Activated CD4-positive, alpha-beta T cell treated with anti-CD3 and anti-CD28 coated beads for 48 hours (primary cell): ENCODE data around the gene ITGB1BP2.
"Not testable (repeated sequence)": the region's sequence is repeated elsewhere in the genome, so short reads cannot be mapped to it uniquely, and the experiment has no call there.

Experiments
- DNase-seq: peaks from one replicate; pipeline ENCODE4 v3.0.0-alpha.2; 2020

ITGB1BP2 gene

DNA sequence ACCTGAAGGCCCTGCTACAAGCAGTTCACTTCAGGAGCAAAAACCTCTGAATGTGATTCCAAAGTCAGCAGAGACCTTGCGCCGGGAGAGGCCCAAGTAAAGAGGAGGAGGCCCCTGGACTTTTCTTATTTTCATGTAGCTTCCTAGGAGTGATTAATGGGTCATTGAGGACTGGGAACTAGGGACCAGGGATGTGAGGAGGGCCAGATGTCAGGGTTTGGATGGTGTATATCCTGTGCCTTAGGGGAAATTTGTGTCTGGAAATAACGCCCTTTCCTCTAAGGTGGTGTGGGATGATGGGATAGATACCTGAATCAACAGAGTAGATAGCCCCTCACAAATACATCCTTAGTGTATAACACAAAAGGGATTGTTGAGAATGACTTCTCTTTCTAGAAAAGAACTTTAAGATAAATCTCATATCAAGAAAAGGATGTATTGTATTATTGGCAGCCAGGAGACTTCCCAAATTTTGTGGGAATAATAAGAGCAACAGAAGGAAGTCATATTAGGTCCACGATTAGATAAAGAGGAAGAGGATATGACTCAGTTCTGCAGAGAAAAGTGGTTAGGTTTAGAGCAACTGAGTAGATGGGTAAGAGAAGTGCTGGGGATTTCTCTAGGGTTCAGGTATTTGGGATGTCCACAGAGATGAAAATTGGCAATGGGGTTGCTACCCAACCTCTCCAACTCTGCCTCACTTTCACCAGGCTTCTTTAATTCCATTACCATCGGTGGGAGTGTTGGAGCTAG lies 1.1 kb downstream of the ITGB1BP2 start:
- DNase-seq = no peak

GRCh38 chrX:71304561-71304960 lies 3.0 kb downstream of the ITGB1BP2 start:
- no peak for DNase-seq

- no peak for DNase-seq
Measured at GRCh38 chrX:71315917-71316316, 14.4 kb downstream of the ITGB1BP2 start.

DNA sequence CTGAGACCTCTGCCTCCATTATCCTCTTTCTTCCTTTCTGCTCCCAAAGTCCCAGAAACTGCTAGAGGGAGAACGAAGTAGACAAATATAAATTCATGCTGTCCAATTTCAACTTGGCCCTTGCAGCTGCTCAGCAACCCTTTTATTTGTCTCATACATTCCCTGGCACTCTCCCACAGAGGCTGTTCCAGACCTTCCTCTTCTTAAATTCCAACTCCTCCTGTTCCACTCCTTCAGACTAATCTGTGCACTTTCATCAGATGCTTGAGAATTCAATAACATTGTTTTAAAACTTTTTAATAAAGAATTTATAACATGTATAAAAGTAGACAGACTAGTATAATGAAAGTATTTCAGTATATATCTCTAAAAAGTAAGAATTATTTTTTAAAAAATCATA lies 15.4 kb downstream of the ITGB1BP2 start:
- not testable (repeated sequence) for DNase-seq

DNA sequence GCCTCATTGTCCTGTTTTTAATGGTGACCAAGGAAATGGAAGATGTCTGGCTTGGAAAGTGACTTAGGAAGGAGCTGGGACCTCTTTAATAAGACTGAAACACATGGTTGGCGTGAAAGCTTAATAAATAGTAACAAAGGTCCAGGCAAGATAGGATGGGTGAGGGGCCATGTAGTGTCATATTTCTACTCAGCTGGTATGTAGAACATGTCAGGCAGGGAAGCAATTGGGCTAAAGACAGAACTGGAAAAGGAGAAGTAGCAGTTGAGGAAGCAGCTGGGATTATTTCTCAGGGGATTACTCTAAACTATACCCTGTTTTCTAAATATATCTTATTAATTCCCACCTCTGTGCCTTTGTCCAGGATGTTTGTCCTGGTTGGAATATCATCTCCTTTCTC lies 18.6 kb downstream of the ITGB1BP2 start:
- no peak for DNase-seq

GRCh38 chrX:71321731-71322130 lies 20.2 kb downstream of the ITGB1BP2 start:
- no peak for DNase-seq

DNA sequence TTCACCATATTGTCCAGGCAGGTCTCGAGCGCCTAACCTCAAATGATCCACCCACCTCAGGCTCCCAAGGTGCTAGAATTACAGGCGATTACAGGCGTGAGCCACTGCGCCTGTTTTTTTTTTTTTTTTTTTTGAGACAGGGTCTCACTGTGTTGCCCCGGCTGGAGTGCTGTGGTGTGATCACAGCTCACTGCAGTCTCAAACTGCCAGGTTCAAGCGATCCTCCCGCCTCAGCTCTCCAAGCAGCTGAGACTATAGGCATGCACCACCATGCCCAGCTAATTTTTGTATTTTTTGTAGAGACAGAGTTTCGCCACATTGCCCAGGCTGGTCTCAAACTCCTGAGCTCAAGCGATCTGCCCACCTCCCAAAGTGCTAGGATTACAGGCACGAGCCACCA lies 22.9 kb downstream of the ITGB1BP2 start:
- not testable (repeated sequence) for DNase-seq

DNA sequence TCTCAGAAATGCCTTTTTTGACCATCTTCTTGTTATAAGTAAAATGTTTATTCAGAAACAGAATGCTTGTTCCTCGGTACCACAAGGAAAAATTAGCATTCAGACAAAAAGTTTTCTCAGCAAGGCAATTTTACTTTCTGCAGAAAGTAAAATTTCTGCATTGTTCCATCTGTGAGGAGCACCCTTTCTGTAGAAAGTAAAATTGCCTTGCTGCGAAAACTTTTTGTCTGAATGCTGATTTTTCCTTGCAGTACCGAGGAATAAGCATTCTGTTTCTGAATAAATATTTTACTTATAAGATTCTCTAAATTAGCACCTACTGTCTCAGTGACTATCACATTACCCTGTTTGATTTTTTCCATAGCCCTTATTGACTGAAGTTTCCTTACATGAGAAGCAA lies 24.8 kb downstream of the ITGB1BP2 start:
- no peak for DNase-seq

DNA sequence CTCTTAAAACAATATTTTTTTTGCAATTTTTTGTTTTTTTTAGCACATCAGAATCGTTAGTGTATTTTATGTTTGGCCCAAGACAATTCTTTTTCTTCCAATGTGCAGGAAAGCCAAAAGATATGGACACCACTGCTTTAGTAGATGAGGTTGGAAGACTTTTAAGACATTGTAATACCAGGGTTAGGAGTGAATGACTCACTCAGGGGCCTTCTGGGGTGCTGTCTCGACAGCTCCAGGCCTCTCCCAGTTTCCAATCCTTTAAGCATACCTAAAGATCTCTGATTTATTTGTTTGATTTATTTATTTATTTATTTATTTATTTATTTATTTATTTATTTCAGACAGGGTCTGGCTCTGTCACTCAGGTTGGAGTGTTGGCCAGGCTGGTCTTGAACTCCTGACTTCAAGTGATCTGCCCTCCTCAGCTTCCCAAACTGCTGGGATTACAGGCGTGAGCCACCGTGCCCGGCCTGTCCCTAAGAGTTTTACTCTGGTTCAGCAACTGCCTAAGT lies 47.7 kb downstream of the ITGB1BP2 start:
- DNase-seq = not testable (repeated sequence)

DNA sequence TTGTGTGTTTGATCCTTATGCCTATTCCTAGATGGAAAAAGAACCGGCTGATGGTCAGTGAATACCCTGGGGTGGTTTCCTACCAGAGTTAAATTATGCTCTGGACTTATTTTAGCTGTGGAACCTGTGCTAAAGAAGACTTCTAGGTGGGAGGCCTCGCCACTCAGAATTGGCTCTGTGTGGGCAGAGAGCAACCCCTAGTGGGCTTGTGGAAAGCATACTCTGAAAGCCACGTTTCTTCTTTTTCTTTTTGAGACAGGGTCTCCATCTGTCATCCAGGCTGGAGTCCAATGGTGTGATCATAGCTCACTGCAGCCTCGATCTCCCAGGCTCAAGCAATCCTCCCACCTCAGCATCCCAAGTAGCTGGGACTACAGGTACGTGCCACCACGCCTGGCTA lies 48.3 kb downstream of the ITGB1BP2 start:
- not testable (repeated sequence) for DNase-seq

DNA sequence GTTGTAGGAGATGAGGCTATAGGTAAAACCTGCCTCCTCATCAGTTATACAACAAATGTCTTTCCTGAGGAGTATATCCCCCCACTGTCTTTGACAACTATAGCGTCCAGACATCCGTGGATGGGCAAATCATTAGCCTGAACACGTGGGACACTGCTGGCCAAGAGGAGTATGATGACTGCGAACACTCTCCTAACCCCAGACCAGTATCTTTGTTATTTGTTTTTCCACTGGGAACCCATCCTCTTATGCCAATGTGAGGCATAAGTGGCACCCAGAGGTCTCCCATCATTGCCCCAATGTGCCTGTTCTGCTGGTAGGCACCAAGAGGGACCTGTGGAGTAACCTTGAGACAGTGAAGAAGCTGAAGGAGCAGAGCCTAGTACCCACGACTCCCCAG lies 50.9 kb downstream of the ITGB1BP2 start:
- not testable (repeated sequence) for DNase-seq
